Mammary epithelial cell (primary cell): ENCODE data around the gene ANO2.

Experiments
- EZH2 ChIP-seq: IDR thresholded peaks from 2 replicates; pipeline ENCODE4 v1.6.1; 2012; ENCODE audit warnings: low read length, inconsistent platforms, borderline replicate concordance
- TF ChIP-seq, protein P1 (sequence below), 2 donors: IDR thresholded peaks in 1 of 2; conservative IDR thresholded peaks in 1 of 2; 2 replicates each; pipeline ENCODE4 v1.5.1; 2011 to 2012; ENCODE audit warnings: inconsistent platforms in 2 of 2, low read length in 2 of 2, mild to moderate bottlenecking in 2 of 2, control low read depth in 1 of 2, low read depth in 1 of 2; ENCODE audit not compliant: insufficient read depth in 1 of 2; ENCODE audit errors: extremely low read depth in 1 of 2

DNA sequence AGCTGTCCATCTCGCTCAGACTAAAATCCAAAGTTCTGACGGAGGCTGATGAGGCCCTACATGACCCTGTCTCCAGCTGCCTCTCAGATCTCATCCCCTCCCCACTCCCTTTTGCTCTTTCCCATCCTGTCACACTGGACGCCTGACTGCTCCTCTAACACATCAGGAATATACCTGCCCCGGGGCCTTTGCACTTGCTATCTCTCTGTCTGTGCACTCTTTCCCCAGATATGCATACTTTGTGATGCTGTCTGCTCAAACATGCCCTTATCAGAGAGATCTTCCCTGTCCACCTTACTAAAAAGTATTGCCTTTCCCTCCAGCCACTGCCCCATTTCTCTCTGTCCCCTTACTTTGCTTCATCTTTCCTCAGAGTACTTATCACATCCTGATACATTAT is 238.8 kb downstream of the ANO2 start:
- no peak for TF ChIP-seq EZH2
- TF ChIP-seq, protein P1, sequence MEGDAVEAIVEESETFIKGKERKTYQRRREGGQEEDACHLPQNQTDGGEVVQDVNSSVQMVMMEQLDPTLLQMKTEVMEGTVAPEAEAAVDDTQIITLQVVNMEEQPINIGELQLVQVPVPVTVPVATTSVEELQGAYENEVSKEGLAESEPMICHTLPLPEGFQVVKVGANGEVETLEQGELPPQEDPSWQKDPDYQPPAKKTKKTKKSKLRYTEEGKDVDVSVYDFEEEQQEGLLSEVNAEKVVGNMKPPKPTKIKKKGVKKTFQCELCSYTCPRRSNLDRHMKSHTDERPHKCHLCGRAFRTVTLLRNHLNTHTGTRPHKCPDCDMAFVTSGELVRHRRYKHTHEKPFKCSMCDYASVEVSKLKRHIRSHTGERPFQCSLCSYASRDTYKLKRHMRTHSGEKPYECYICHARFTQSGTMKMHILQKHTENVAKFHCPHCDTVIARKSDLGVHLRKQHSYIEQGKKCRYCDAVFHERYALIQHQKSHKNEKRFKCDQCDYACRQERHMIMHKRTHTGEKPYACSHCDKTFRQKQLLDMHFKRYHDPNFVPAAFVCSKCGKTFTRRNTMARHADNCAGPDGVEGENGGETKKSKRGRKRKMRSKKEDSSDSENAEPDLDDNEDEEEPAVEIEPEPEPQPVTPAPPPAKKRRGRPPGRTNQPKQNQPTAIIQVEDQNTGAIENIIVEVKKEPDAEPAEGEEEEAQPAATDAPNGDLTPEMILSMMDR (conservative IDR thresholded peaks at IDR 0.05 in 1 of 2, IDR thresholded peaks at IDR 0.05 in 1 of 2; ENCODE audit: extremely low read depth in 1 of 2, insufficient read depth in 1 of 2, low read depth in 1 of 2, low read length in 2 of 2): no peak
